ENCODE results near the gene SPDEF.

DNA sequence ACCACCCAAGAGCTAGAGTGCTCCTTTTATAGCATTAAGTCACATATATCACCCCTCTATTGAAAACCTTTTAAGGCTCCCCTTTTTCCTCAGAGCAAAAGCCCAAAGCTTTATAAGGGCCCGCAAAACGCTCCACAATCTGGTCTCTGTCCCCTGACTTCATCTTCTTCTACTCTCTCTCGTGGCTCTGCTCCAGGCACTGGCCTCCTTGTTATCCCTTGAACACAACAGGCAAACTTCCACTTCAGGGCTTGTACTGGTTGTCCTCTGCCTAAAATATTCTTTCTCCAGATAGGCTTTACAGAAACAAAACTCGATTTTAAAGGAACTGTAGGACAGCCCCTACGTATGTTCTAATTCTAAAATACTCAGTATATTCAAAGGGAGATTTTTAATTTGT is 44.0 kb upstream of the SPDEF start:
- TF ChIP-seq, protein P1, sequence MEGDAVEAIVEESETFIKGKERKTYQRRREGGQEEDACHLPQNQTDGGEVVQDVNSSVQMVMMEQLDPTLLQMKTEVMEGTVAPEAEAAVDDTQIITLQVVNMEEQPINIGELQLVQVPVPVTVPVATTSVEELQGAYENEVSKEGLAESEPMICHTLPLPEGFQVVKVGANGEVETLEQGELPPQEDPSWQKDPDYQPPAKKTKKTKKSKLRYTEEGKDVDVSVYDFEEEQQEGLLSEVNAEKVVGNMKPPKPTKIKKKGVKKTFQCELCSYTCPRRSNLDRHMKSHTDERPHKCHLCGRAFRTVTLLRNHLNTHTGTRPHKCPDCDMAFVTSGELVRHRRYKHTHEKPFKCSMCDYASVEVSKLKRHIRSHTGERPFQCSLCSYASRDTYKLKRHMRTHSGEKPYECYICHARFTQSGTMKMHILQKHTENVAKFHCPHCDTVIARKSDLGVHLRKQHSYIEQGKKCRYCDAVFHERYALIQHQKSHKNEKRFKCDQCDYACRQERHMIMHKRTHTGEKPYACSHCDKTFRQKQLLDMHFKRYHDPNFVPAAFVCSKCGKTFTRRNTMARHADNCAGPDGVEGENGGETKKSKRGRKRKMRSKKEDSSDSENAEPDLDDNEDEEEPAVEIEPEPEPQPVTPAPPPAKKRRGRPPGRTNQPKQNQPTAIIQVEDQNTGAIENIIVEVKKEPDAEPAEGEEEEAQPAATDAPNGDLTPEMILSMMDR (IDR thresholded peaks at IDR 0.05) = no peak
- TF ChIP-seq ZFX (IDR thresholded peaks at IDR 0.05; ENCODE audit: borderline replicate concordance) = no peak

Data from 22Rv1 (cell line).